ENCODE results near the gene KCTD16. TPM values are rescaled to one million over a fixed set of nuclear protein-coding genes. Genes with fewer than 3 reads are reported as not detected.

Gene KCTD16
- total RNA-seq, 4 donors from 2014 or later: 0.12 to 2.4 (median 0.26) TPM; not detected in 1

DNA sequence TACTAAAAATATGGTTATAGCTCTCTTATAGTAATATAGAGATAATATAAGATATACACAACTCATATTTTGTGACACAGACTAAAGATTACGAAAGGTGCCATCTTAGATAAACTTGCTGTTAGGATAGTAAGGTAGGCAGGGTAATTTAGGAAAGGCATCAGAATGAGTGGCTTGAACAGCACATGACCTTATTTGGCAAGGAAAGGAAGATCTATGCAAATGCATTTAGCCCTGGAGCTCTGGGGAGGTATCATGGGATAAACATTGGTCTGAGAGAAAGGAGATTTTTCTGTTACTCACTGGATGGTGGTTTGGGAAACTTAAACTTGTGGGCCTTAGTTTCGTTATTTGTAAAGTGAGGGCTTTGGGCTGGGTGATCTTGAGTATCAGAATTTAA, 65.8 kb downstream of the KCTD16 start:
- H3K9me3 ChIP-seq: no peaks in the 10 kb centered on the region
- no peak for DNase-seq
- H3K27me3 ChIP-seq: no peaks in the 10 kb centered on the region
- H3K4me3 ChIP-seq: no peak overlapping the region
- no peak overlapping the region for H3K27ac ChIP-seq
- H3K4me1 ChIP-seq: no peaks in the 10 kb centered on the region
- no peaks in the 10 kb centered on the region for H3K36me3 ChIP-seq
- intact Hi-C loops (cut with DNase I; ENCODE audit: low total_unique reads): no loop called here
- TF ChIP-seq, protein P1, sequence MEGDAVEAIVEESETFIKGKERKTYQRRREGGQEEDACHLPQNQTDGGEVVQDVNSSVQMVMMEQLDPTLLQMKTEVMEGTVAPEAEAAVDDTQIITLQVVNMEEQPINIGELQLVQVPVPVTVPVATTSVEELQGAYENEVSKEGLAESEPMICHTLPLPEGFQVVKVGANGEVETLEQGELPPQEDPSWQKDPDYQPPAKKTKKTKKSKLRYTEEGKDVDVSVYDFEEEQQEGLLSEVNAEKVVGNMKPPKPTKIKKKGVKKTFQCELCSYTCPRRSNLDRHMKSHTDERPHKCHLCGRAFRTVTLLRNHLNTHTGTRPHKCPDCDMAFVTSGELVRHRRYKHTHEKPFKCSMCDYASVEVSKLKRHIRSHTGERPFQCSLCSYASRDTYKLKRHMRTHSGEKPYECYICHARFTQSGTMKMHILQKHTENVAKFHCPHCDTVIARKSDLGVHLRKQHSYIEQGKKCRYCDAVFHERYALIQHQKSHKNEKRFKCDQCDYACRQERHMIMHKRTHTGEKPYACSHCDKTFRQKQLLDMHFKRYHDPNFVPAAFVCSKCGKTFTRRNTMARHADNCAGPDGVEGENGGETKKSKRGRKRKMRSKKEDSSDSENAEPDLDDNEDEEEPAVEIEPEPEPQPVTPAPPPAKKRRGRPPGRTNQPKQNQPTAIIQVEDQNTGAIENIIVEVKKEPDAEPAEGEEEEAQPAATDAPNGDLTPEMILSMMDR (IDR thresholded peaks at IDR 0.05): no peak
- TF ChIP-seq POLR2A (IDR thresholded peaks at IDR 0.05): no peak

- DNase-seq: no peak
- Histone ChIP-seq H3K36me3 (no peaks in the 10 kb centered on the region), H3K4me3 (no peak overlapping the region), H3K27ac (no peak overlapping the region), H3K9me3 (no peaks in the 10 kb centered on the region), H3K27me3 (no peaks in the 10 kb centered on the region), H3K4me1 (no peaks in the 10 kb centered on the region)
- intact Hi-C loops (cut with DNase I; ENCODE audit: low total_unique reads): no loop called here
- TF ChIP-seq, protein P1 (IDR thresholded peaks at IDR 0.05): no peak
- no peak for TF ChIP-seq POLR2A (IDR thresholded peaks at IDR 0.05)
These were observed 67.2 kb downstream of the KCTD16 start for GRCh38 chr5:144237851-144238250.

DNA sequence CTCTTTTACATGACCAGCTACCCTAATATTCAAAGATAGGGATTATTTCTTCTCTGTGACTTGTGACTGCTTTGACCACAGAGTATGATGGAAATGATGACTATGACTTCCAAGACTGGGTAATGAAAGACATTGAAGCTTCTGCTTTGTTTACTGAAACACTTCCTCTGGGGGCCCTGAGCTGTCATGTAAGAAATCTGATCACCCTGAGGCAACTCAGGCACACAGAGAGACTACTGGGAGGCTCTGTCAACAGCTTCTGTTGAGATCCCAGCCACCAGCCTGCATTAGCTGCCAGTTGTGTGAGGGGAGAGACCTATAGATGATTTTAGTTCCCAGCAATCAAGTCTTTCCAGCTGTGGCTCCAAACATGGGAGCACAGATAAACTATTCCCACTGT, 76.5 kb downstream of the KCTD16 start:
- no peak overlapping the region for H3K27ac ChIP-seq
- intact Hi-C loops (cut with DNase I; ENCODE audit: low total_unique reads): no loop called here
- DNase-seq: no peak
- H3K4me3 ChIP-seq: no peak overlapping the region
- TF ChIP-seq, protein P1 (IDR thresholded peaks at IDR 0.05): no peak
- no peak for TF ChIP-seq POLR2A (IDR thresholded peaks at IDR 0.05)
- no peaks in the 10 kb centered on the region for H3K27me3 ChIP-seq
- H3K4me1 ChIP-seq: no peaks in the 10 kb centered on the region
- H3K9me3 ChIP-seq: no peaks in the 10 kb centered on the region
- H3K36me3 ChIP-seq: no peaks in the 10 kb centered on the region

GRCh38 chr5:144248015-144248414, 77.3 kb downstream of the KCTD16 start:
- Histone ChIP-seq H3K27me3 (no peaks in the 10 kb centered on the region), H3K27ac (no peak overlapping the region), H3K4me3 (no peak overlapping the region), H3K4me1 (no peaks in the 10 kb centered on the region), H3K36me3 (no peaks in the 10 kb centered on the region), H3K9me3 (no peaks in the 10 kb centered on the region)
- DNase-seq: no peak
- intact Hi-C loops (cut with DNase I; ENCODE audit: low total_unique reads): no loop called here
- TF ChIP-seq, protein P1 (IDR thresholded peaks at IDR 0.05): no peak
- TF ChIP-seq POLR2A (IDR thresholded peaks at IDR 0.05): no peak

- Histone ChIP-seq H3K9me3 (no peaks in the 10 kb centered on the region), H3K36me3 (no peaks in the 10 kb centered on the region), H3K27me3 (no peaks in the 10 kb centered on the region), H3K27ac (no peak overlapping the region), H3K4me1 (no peaks in the 10 kb centered on the region), H3K4me3 (no peak overlapping the region)
- no peak for TF ChIP-seq POLR2A (IDR thresholded peaks at IDR 0.05)
- TF ChIP-seq, protein P1 (IDR thresholded peaks at IDR 0.05): no peak
- intact Hi-C loops (cut with DNase I; ENCODE audit: low total_unique reads): no loop called here
- DNase-seq: no peak
These were observed 79.2 kb downstream of the KCTD16 start for GRCh38 chr5:144249755-144250464.

Measured in uterus (tissue), 4 donors.